ENCODE measurements around the gene C21orf91. TPM values are rescaled to one million over a fixed set of nuclear protein-coding genes. Genes with fewer than 3 reads are reported as not detected.

The C21orf91 gene
- total RNA-seq = 10 to 100 TPM; 51.8 to 57.9 TPM

DNA sequence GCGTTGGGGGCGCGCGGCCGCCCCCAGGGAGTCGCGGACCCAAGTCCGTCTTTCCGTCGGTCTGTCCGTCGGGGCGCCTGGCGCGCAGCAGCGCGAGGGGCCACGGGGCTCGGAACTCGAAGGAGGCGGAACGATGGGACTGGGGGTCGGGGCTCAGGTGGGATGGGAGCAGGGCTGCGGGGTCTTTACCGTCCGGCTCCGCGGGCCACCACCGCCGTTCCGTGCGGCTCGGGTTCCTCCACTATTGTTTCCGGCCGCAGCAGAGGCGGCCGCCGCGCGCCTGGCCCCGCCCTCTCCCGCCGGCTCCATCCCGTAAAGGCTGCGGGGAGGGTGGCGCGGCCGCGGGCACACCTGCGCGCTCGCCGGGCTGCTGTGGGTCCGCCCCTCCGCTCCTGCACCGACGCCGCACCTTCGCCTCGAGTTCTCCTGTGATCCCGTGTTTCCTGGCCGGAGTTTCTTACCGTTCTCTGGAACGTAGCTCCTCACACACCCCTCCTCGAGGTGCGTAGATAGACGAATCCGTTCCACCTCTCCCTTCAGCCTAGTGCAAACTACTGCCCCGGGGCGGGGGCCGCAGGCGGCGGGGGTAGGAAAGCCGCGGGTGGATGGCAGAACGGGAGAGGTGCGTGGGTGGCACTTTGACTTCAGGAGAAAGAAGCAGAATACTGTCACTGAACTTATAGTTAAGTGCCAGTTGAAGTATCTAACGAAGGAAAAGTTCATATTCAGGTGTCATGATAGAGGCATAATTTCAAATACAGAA is at the start of gene C21orf91:
C21orf91 (minus strand) TSS at position 243 of the 763 bp plus-strand sequence. CDS start 1,038 bp downstream, outside the sequence.
- DNase-seq (peak; percentile 91), ATAC-seq (peak; percentile 87)
- peak within 1 kb of the TSS; percentile 85 for H3K4me3 Mint-ChIP-seq
- H3K4me1 Mint-ChIP-seq (ENCODE audit: low read depth) = peaks cover 39% of the 10 kb centered on the region
- peak within 1 kb of the TSS; percentile 100 for H3K27ac Mint-ChIP-seq
- H3K27me3 Mint-ChIP-seq (ENCODE audit: low read depth) = no peaks in the 10 kb centered on the region
- CTCF ChIA-PET = interaction anchor here (0.6 to 2.7 kb wide), 13 partner anchors 10 to 138 kb away, joined by 3 to 12 read pairs (median 5); no protein-coding TSS in a partner anchor
- peaks cover 41% of the 10 kb centered on the region for H3K36me3 Mint-ChIP-seq (ENCODE audit: low read depth)
- H3K9me3 Mint-ChIP-seq (ENCODE audit: insufficient read depth) = peaks cover 4% of the 10 kb centered on the region
- POLR2A ChIA-PET = interaction anchor here (0.6 to 3.2 kb wide), 13 partner anchors 9 to 208 kb away, joined by 3 to 36 read pairs (median 5); no protein-coding TSS in a partner anchor

DNA sequence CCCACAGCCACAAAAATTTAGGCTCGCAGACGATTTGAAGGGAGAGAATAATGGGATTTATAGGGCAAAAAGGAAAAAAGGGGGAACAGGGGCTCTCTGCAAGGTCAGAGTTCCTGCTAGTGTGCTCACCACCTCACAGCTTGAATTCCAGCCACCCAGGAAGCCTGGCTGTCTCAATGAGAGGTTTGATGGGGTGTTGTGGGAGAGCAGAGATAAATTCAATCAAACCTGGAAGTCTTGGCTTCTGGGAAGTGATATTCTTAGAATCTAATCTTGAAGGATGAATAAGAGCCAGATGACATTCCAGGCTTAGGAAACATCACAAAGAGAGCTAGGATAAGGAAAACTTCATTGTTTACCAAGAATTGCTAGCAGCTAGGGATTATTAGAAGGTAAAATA is 47.4 kb upstream of the C21orf91 start:
- DNase-seq (no peak), ATAC-seq (no peak)
- Mint-ChIP-seq H3K27me3 (ENCODE audit: low read depth) (no peaks in the 10 kb centered on the region), H3K4me3 (no peak overlapping the region), H3K4me1 (ENCODE audit: low read depth) (no peaks in the 10 kb centered on the region), H3K36me3 (ENCODE audit: low read depth) (no peaks in the 10 kb centered on the region), H3K9me3 (ENCODE audit: insufficient read depth) (no peaks in the 10 kb centered on the region), H3K27ac (no peak overlapping the region)
- ChIA-PET CTCF (no interaction called here), POLR2A (no interaction called here)

DNA sequence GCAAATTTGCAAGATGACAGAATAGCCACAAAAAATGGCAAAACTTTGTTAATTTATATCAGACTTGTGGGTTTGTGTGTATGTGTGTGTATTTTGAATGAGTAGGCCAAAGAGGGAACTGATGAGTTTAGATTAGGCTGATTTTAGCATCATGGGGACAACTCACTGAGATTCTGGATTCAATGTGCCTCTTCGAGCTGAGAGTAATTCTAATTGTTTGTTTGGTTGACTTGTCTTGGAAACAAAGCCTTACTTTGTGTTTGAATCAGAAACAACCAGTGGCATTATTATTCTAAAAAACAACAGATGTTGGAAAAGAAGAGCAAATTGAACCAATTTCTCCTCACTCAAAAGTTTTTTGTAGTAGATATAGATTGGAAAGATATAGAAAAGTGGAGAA is 40.5 kb upstream of the C21orf91 start:
- H3K36me3 Mint-ChIP-seq (ENCODE audit: low read depth) = no peaks in the 10 kb centered on the region
- no peaks in the 10 kb centered on the region for H3K9me3 Mint-ChIP-seq (ENCODE audit: insufficient read depth)
- H3K4me1 Mint-ChIP-seq (ENCODE audit: low read depth) = no peaks in the 10 kb centered on the region
- ChIA-PET POLR2A (no interaction called here), CTCF (no interaction called here)
- DNase-seq (no peak), ATAC-seq (no peak)
- no peak overlapping the region for H3K27ac Mint-ChIP-seq
- no peaks in the 10 kb centered on the region for H3K27me3 Mint-ChIP-seq (ENCODE audit: low read depth)
- H3K4me3 Mint-ChIP-seq = no peak overlapping the region

DNA sequence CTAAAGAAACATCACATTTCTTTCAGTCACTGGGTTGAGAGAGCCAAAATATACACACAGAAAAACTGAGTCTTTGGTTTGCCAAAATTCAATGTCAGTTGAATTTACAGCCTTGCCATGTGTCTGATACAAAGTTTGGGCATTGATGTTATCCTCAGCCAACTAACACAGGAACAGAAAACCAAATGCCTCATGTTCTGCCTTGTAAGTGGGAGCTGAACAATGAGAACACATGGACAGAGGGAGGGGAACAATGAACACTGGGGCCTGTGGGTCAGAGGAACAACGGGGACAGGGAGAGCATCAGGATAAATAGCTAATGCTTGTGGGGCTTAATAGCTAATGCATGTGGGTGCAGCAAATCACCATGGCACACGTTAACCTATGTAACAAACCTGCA is 39.6 kb upstream of the C21orf91 start:
- no peaks in the 10 kb centered on the region for H3K27me3 Mint-ChIP-seq (ENCODE audit: low read depth)
- no peaks in the 10 kb centered on the region for H3K9me3 Mint-ChIP-seq (ENCODE audit: insufficient read depth)
- no peak overlapping the region for H3K4me3 Mint-ChIP-seq
- no peaks in the 10 kb centered on the region for H3K4me1 Mint-ChIP-seq (ENCODE audit: low read depth)
- DNase-seq (no peak), ATAC-seq (no peak)
- ChIA-PET CTCF (no interaction called here), POLR2A (no interaction called here)
- H3K27ac Mint-ChIP-seq = no peak overlapping the region
- no peaks in the 10 kb centered on the region for H3K36me3 Mint-ChIP-seq (ENCODE audit: low read depth)

DNA sequence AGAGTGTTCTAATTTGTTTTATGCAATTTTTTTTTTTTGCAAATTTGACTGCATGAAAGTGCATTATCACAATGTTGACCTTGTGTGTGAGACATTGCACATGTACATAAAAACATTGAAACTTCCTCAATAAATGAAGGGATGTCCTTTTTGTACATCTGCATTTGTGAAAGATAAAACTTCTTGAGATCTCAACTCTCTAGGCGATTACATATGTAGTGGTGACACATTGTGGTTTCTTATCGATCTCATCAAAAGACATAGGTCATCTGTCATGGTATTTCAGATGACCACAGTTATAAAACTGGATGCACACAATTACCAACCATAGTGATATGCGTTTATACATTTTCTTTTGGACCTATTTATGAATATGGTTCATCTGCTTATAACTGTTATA is 35.6 kb upstream of the C21orf91 start:
- POLR2A ChIA-PET = no interaction called here
- DNase-seq (no peak), ATAC-seq (no peak)
- H3K27ac Mint-ChIP-seq = no peak overlapping the region
- no peaks in the 10 kb centered on the region for H3K36me3 Mint-ChIP-seq (ENCODE audit: low read depth)
- CTCF ChIA-PET = no interaction called here
- H3K4me1 Mint-ChIP-seq (ENCODE audit: low read depth) = no peaks in the 10 kb centered on the region
- H3K27me3 Mint-ChIP-seq (ENCODE audit: low read depth) = no peaks in the 10 kb centered on the region
- no peak overlapping the region for H3K4me3 Mint-ChIP-seq
- H3K9me3 Mint-ChIP-seq (ENCODE audit: insufficient read depth) = no peaks in the 10 kb centered on the region

DNA sequence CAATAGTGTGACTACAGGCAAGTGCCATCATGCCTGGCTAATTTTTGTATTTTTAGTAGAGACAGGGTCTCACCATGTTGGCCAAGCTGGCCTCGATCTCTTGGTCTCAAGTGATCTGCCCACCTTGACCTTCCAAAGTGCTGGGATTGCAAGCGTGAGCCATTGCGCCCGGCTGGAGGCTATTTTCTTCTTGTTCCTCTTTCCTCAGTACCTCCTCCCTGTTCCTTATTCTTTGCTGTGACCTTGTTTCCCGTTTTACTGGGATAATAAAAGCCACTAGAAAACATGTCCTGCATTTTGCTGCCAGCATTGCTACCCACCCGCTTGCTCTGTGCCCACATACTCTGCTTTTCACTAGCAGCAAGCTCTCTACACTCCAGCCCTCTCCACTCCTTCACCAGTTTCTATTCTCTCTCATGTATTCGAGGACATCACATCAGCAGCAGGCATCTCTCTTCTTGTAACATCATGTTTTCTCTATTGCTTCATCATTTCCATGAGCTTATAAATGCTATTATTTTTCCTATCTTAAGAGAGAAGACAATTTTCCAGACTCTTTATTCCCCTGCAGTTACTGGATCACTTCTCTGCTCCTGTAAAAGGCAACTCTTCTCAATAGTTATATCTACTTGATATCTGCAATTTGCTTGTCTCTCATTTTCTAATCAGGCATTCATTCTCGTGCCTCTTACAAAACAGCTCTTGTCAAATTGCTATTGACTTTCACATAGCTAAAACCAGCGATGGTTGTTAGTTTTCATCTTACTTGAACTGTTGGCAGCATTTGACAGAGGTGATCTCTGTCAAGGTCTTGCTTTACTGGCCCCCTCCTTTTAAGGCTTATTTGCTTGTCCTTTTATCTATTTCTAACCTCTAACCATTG is 34.5 kb upstream of the C21orf91 start:
- no peaks in the 10 kb centered on the region for H3K9me3 Mint-ChIP-seq (ENCODE audit: insufficient read depth)
- ChIA-PET CTCF (interaction anchor here (1.1 kb wide), 1 partner anchor 12 kb away, joined by 3 read pairs; no protein-coding TSS in a partner anchor), POLR2A (no interaction called here)
- no peaks in the 10 kb centered on the region for H3K27me3 Mint-ChIP-seq (ENCODE audit: low read depth)
- H3K4me1 Mint-ChIP-seq (ENCODE audit: low read depth) = no peaks in the 10 kb centered on the region
- ATAC-seq (no peak), DNase-seq (no peak)
- no peak overlapping the region for H3K27ac Mint-ChIP-seq
- H3K4me3 Mint-ChIP-seq = no peak overlapping the region
- H3K36me3 Mint-ChIP-seq (ENCODE audit: low read depth) = no peaks in the 10 kb centered on the region

- Mint-ChIP-seq H3K4me3 (no peak overlapping the region), H3K27me3 (ENCODE audit: low read depth) (no peaks in the 10 kb centered on the region), H3K27ac (no peak overlapping the region), H3K4me1 (ENCODE audit: low read depth) (no peaks in the 10 kb centered on the region), H3K36me3 (ENCODE audit: low read depth) (no peaks in the 10 kb centered on the region), H3K9me3 (ENCODE audit: insufficient read depth) (no peaks in the 10 kb centered on the region)
- CTCF ChIA-PET = no interaction called here
- POLR2A ChIA-PET = no interaction called here
- ATAC-seq = no peak
- no peak for DNase-seq
Measured at GRCh38 chr21:17848228-17848627, 29.1 kb upstream of the C21orf91 start.

DNA sequence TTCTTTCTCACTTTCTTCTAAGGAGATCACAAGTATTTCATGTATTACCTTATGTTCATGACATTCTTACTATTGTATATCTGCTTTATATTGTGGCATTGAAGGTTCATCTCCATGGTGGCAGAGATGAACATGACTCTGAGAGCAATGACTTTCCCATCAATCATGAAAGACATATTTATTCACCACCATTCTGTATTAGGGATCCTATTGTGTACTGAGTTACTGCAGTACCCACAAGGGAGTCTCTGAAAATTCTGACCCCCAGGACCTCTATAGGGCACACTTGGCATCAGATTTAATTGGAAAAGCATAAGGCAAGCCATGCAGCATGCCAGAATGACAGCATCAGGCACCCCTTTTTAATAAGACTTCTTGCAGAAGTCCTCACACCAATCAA is 21.9 kb upstream of the C21orf91 start:
- no peaks in the 10 kb centered on the region for H3K27me3 Mint-ChIP-seq (ENCODE audit: low read depth)
- no peaks in the 10 kb centered on the region for H3K4me1 Mint-ChIP-seq (ENCODE audit: low read depth)
- no peak for DNase-seq
- no peaks in the 10 kb centered on the region for H3K36me3 Mint-ChIP-seq (ENCODE audit: low read depth)
- ChIA-PET CTCF (no interaction called here), POLR2A (no interaction called here)
- ATAC-seq = no peak
- H3K4me3 Mint-ChIP-seq = no peak overlapping the region
- no peaks in the 10 kb centered on the region for H3K9me3 Mint-ChIP-seq (ENCODE audit: insufficient read depth)
- H3K27ac Mint-ChIP-seq = no peak overlapping the region

- no peak for ATAC-seq
- ChIA-PET POLR2A (no interaction called here), CTCF (interaction anchor here (0.9 to 1.3 kb wide), 3 partner anchors 11 to 33 kb away, joined by 3 read pairs; no protein-coding TSS in a partner anchor)
- Mint-ChIP-seq H3K4me3 (no peak overlapping the region), H3K27ac (no peak overlapping the region), H3K36me3 (ENCODE audit: low read depth) (no peaks in the 10 kb centered on the region), H3K9me3 (ENCODE audit: insufficient read depth) (no peaks in the 10 kb centered on the region), H3K27me3 (ENCODE audit: low read depth) (no peaks in the 10 kb centered on the region), H3K4me1 (ENCODE audit: low read depth) (no peaks in the 10 kb centered on the region)
- no peak for DNase-seq
Measured at GRCh38 chr21:17834639-17835354, 15.6 kb upstream of the C21orf91 start.

DNA sequence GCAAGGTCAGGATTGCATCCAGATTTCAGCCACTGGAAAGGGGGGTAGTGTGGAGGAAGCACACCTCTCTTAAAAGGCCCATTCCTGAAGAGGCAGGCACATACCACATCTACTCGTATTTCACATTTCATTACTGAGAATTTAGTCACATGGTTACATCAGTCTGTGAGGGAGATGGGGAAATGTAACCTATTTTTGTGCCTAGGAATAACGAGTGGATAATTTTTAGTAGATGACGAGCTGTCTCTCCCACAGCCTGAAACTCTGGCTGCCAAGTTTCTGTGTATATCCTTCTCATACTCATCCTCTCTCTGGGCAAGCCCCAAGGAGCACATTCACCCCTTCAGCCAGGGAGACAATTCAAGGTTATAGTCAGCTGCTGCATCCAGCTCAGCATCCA is 10.3 kb upstream of the C21orf91 start:
- DNase-seq (no peak), ATAC-seq (no peak)
- peaks cover 8% of the 10 kb centered on the region for H3K9me3 Mint-ChIP-seq (ENCODE audit: insufficient read depth)
- H3K4me1 Mint-ChIP-seq (ENCODE audit: low read depth) = no peaks in the 10 kb centered on the region
- ChIA-PET CTCF (interaction anchor here (0.8 to 1.5 kb wide), 3 partner anchors 11 to 148 kb away, joined by 3 to 6 read pairs (median 3); no protein-coding TSS in a partner anchor), POLR2A (no interaction called here)
- no peak overlapping the region for H3K4me3 Mint-ChIP-seq
- H3K27ac Mint-ChIP-seq = no peak overlapping the region
- H3K36me3 Mint-ChIP-seq (ENCODE audit: low read depth) = peaks cover 13% of the 10 kb centered on the region
- no peaks in the 10 kb centered on the region for H3K27me3 Mint-ChIP-seq (ENCODE audit: low read depth)

DNA sequence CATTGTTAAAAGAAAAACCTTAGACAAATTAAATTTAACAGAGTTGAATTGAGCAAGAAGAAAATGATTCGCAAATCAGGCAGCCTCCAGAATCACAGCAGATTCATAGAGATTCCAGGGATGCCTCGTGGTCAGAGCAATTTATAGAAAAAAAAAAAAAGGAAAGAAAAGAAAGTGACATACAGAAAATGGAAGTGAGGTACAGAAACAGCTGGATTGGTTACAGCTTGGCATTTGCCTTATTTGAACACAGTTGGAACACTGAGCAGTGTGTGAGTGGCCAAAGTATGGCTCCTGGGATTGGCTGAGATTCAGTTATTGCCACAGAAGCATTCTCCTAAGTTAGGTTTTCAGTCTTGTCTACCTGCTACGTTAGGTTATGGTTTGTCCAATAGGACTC is 9.1 kb upstream of the C21orf91 start:
- H3K4me3 Mint-ChIP-seq = no peak overlapping the region
- ATAC-seq = no peak
- peaks cover 14% of the 10 kb centered on the region for H3K9me3 Mint-ChIP-seq (ENCODE audit: insufficient read depth)
- no peak for DNase-seq
- H3K27me3 Mint-ChIP-seq (ENCODE audit: low read depth) = no peaks in the 10 kb centered on the region
- H3K36me3 Mint-ChIP-seq (ENCODE audit: low read depth) = peaks cover 19% of the 10 kb centered on the region
- ChIA-PET CTCF (interaction anchor here (0.9 kb wide), 1 partner anchor 8 kb away, joined by 3 read pairs; no protein-coding TSS in a partner anchor), POLR2A (no interaction called here)
- H3K27ac Mint-ChIP-seq = no peak overlapping the region
- no peaks in the 10 kb centered on the region for H3K4me1 Mint-ChIP-seq (ENCODE audit: low read depth)

Data from activated CD8-positive, alpha-beta T cell treated with anti-CD3 and anti-CD28 coated beads, Interleukin-2, amount 10 ng/mL, durations not matched to agents 7 days and 5 days (primary cell).